Activated naive CD4-positive, alpha-beta T cell (primary cell): ENCODE measurements around the gene ZFY.
"Not testable (repeated sequence)": the region's sequence is repeated elsewhere in the genome, so short reads cannot be mapped to it uniquely, and the experiment has no call there.

Experiments
- DNase-seq, 4 experiments: peaks; one replicate each; lab custom pipeline; 2025; lab: John Stamatoyannopoulos, UW

Gene ZFY

GRCh38 chrY:2973110-2973751, 38.0 kb downstream of the ZFY start:
- DNase-seq = no peak

- DNase-seq = no peak
Observed at GRCh38 chrY:2979283-2979682, 44.1 kb downstream of the ZFY start.

- no peak for DNase-seq
Observed at GRCh38 chrY:2984491-2984890, 49.3 kb downstream of the ZFY start.

GRCh38 chrY:2987178-2987577, 52.0 kb downstream of the ZFY start:
- not testable (repeated sequence) for DNase-seq

GRCh38 chrY:2997369-2997768, 62.2 kb downstream of the ZFY start:
- DNase-seq = not testable (repeated sequence)

- no peak for DNase-seq
Observed at GRCh38 chrY:3002190-3002589, 67.0 kb downstream of the ZFY start.

GRCh38 chrY:3002680-3003515, 67.7 kb downstream of the ZFY start:
- DNase-seq = peak in 1 of 4 experiments; percentile 15

GRCh38 chrY:3003516-3003830, 68.3 kb downstream of the ZFY start:
- DNase-seq = peak in 1 of 4 experiments; percentile 1

- peak in 1 of 4 experiments; percentile 1 for DNase-seq
Observed at GRCh38 chrY:3003846-3004245, 68.7 kb downstream of the ZFY start.

GRCh38 chrY:3006031-3006430, 70.8 kb downstream of the ZFY start:
- not testable (repeated sequence) for DNase-seq

- DNase-seq = no peak
Observed at GRCh38 chrY:3007967-3008366, 72.8 kb downstream of the ZFY start.

GRCh38 chrY:3012226-3012625, 77.0 kb downstream of the ZFY start:
- no peak for DNase-seq

GRCh38 chrY:3016594-3016993, 81.4 kb downstream of the ZFY start:
- DNase-seq = no peak

- DNase-seq = no peak
Observed at GRCh38 chrY:3018546-3018945, 83.4 kb downstream of the ZFY start.

- DNase-seq = no peak
Observed at GRCh38 chrY:3019584-3019983, 84.4 kb downstream of the ZFY start.

GRCh38 chrY:3021176-3021575, 86.0 kb downstream of the ZFY start:
- no peak for DNase-seq

GRCh38 chrY:3023606-3024005, 88.4 kb downstream of the ZFY start:
- no peak for DNase-seq

- DNase-seq = no peak
Observed at GRCh38 chrY:3025357-3025756, 90.2 kb downstream of the ZFY start.
